Mammary epithelial cell (primary cell): ENCODE results near the gene FHIT.

Source experiments
- CTCF ChIP-seq, 2 donors: IDR thresholded peaks in 1 of 2; conservative IDR thresholded peaks in 1 of 2; 2 replicates each; pipeline ENCODE4 v1.5.1; 2011 to 2012; ENCODE audit warnings: inconsistent platforms in 2 of 2, low read length in 2 of 2, mild to moderate bottlenecking in 2 of 2, control low read depth in 1 of 2, low read depth in 1 of 2; ENCODE audit not compliant: insufficient read depth in 1 of 2; ENCODE audit errors: extremely low read depth in 1 of 2
- EZH2 ChIP-seq: IDR thresholded peaks from 2 replicates; pipeline ENCODE4 v1.6.1; 2012; ENCODE audit warnings: low read length, inconsistent platforms, borderline replicate concordance

GRCh38 chr3:60979461-60980341 is 271.6 kb downstream of the FHIT start:
- TF ChIP-seq CTCF (conservative IDR thresholded peaks at IDR 0.05 in 1 of 2, IDR thresholded peaks at IDR 0.05 in 1 of 2; ENCODE audit: extremely low read depth in 1 of 2, insufficient read depth in 1 of 2, low read depth in 1 of 2, low read length in 2 of 2) (no peak), EZH2 (no peak)
